GM12878 (cell line): ENCODE measurements around the gene GPR146. TPM values are rescaled to one million over a fixed set of nuclear protein-coding genes. Genes with fewer than 3 reads are reported as not detected.
A peak's percentile ranks its signal among the peaks of the same experiment; 100 is the strongest.

ENCODE experiments used
- BACH1 ChIP-seq: fragments of 450-650 bp; IDR thresholded peaks from 2 replicates; pipeline ENCODE4 v1.6.1; 2017; ENCODE audit warnings: mild to moderate bottlenecking, borderline replicate concordance
- IRF4 ChIP-seq: IDR thresholded peaks from 2 replicates; pipeline ENCODE4 v1.6.1; 2011; ENCODE audit warnings: low read depth, low read length
- JUND ChIP-seq: IDR thresholded peaks from 2 replicates; pipeline ENCODE4 v1.6.1; 2012; ENCODE audit warnings: low read depth, mild to moderate bottlenecking, low read length, improper control_type of control experiment, moderate library complexity
- RELA ChIP-seq: fragments of 450-650 bp; IDR thresholded peaks from 2 replicates; pipeline ENCODE4 v1.8.0; 2014; ENCODE audit warnings: borderline replicate concordance; ENCODE audit not compliant: partially characterized antibody
- SRF ChIP-seq, 2 experiments: IDR thresholded peaks; 2 replicates each; pipeline ENCODE4 v1.6.1; 2011; ENCODE audit warnings: low read depth in 2 of 2, low read length in 2 of 2, mild to moderate bottlenecking in 1 of 2, moderate library complexity in 1 of 2
- TCF12 ChIP-seq: IDR thresholded peaks from 2 replicates; pipeline ENCODE4 v1.6.1; 2011; ENCODE audit warnings: low read depth, mild to moderate bottlenecking, low read length
- polyA plus RNA-seq, 11 experiments: library from polyadenylated mRNA; depleted of rRNA in 4 of 11; unstranded in 6 of 11; stranded (reverse) in 5 of 11; fragments of >200 nt; fragmentation: Nextera tagmentation in 4 of 11; fragmentation: Illumina TruSeq in 1 of 11; extraction: Ambion mirVana in 4 of 11; extraction: Trizol in 1 of 11; gene quantifications; 1 replicate in 1 of 11; 2 replicates in 10 of 11; pipeline versions ENCODE4 v1.2.1 to v1.2.3, GENCODE V29; 2011 to 2016; ENCODE audit warnings: inconsistent platforms in 2 of 11, missing spikeins in 2 of 11, low read depth in 1 of 11
- total RNA-seq, 4 experiments: library from RNA; depleted of rRNA in 3 of 4; stranded (reverse); fragments of >200 nt in 3 of 4; fragmentation: Illumina TruSeq in 1 of 4; extraction: Trizol in 1 of 4; gene quantifications; 2 replicates each; pipeline versions ENCODE4 v1.2.1 to v1.2.3, GENCODE V29; 2013 to 2021
- TF ChIP-seq, protein P1 (sequence below): fragments of 450-650 bp; IDR thresholded peaks from 2 replicates; pipeline ENCODE4 v1.6.1; 2016; ENCODE audit warnings: mild to moderate bottlenecking, moderate library complexity, borderline replicate concordance

GPR146 gene
- total and polyA plus RNA-seq, 10 of the 15 experiments (the other 5 are each of a cell fraction or from before 2014, with no cell fraction given): 0.19 to 12.0 (median 0.54) TPM; not detected in 2

DNA sequence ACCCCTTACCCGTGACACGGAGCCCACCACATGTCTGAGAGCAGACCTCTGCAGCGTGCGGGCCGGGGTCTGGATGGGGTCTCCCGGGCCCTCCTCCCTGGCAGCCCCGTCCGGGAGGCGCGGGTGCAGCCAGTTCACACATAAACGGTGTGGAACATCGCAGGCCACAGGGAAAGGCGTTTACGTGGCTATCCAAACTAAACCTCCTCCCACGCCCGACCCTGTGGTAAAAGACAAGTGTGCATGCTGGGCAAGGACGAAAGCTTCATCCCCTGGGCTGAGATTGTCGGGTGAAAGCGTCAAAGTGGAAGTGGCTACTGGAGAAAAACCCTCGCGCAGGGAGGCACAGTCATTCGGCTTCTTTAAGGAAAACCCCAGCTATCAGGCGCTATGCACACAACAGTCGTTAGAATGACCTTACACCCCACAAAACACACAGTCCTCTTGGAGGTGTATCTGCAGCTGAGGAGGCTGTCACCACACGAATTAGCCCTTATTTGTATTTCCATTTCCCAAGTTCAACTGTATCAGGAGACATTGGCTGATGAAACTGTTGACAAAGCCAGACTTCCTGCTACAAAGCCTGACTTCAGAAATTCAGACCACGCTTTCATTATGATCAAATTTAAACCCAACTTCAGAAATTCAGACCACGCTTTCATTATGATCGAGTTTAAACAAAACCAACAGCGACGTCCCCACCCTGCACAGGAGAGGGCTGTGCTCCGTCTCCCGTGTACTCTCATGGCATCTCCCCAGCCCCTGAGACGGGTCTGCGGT lies 58.9 kb downstream of the GPR146 start (continued):
- TF ChIP-seq, protein P1, sequence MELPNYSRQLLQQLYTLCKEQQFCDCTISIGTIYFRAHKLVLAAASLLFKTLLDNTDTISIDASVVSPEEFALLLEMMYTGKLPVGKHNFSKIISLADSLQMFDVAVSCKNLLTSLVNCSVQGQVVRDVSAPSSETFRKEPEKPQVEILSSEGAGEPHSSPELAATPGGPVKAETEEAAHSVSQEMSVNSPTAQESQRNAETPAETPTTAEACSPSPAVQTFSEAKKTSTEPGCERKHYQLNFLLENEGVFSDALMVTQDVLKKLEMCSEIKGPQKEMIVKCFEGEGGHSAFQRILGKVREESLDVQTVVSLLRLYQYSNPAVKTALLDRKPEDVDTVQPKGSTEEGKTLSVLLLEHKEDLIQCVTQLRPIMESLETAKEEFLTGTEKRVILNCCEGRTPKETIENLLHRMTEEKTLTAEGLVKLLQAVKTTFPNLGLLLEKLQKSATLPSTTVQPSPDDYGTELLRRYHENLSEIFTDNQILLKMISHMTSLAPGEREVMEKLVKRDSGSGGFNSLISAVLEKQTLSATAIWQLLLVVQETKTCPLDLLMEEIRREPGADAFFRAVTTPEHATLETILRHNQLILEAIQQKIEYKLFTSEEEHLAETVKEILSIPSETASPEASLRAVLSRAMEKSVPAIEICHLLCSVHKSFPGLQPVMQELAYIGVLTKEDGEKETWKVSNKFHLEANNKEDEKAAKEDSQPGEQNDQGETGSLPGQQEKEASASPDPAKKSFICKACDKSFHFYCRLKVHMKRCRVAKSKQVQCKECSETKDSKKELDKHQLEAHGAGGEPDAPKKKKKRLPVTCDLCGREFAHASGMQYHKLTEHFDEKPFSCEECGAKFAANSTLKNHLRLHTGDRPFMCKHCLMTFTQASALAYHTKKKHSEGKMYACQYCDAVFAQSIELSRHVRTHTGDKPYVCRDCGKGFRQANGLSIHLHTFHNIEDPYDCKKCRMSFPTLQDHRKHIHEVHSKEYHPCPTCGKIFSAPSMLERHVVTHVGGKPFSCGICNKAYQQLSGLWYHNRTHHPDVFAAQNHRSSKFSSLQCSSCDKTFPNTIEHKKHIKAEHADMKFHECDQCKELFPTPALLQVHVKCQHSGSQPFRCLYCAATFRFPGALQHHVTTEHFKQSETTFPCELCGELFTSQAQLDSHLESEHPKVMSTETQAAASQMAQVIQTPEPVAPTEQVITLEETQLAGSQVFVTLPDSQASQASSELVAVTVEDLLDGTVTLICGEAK: no peak
- TF ChIP-seq IRF4 (peak; percentile 54; the same call in 1 of the 2 replicates), BACH1 (peak; percentile 78), RELA (peak; percentile 64), TCF12 (0 out of 2 replicates have a peak, but pooled peaks have one; percentile 40), JUND (no peak), SRF (IDR thresholded peaks at IDR 0.05; ENCODE audit: low read depth in 2 of 2, low read length in 2 of 2) (no peak)
- TF ChIP-seq, all 136 proteins: peak for 47
